Measurements from ENCODE around the gene PAIP2B.

- TF ChIP-seq CTCF (IDR thresholded peaks at IDR 0.05) (no peak), ZFX (IDR thresholded peaks at IDR 0.05; ENCODE audit: borderline replicate concordance) (no peak)
These were observed 90.7 kb downstream of the PAIP2B start for GRCh38 chr2:71136174-71136573.

Data from 22Rv1 (cell line).